Ramos (cell line): ENCODE results near the gene TGFB1.
"Not testable (repeated sequence)": the region's sequence is repeated elsewhere in the genome, so short reads cannot be mapped to it uniquely, and the experiment has no call there.

Experiments used
- in situ Hi-C: fragments of 300-500 bp; cut with MboI; formaldehyde crosslinking; loops from one replicate; pipeline ENCODE4 v1.14.3; 2022; ENCODE audit warnings: low sequenced_read_pairs; ENCODE audit not compliant: unreplicated experiment

The TGFB1 gene

GRCh38 chr19:41305927-41306793 lies 47.6 kb downstream of the TGFB1 start:
- in situ Hi-C loops, result no loop called here

- in situ Hi-C loops, result no loop called here
Observed at GRCh38 chr19:41304706-41305483, 48.8 kb downstream of the TGFB1 start.

GRCh38 chr19:41303954-41304353 lies 49.8 kb downstream of the TGFB1 start:
- in situ Hi-C loops, result no loop called here

- in situ Hi-C loops, result no loop called here
Observed at GRCh38 chr19:41302624-41303351, 50.9 kb downstream of the TGFB1 start.

- in situ Hi-C loops, result no loop called here
Observed at GRCh38 chr19:41300555-41300954, 53.2 kb downstream of the TGFB1 start.

GRCh38 chr19:41299755-41300089 lies 54.0 kb downstream of the TGFB1 start:
- in situ Hi-C loops, result no loop called here

GRCh38 chr19:41299046-41299754 lies 54.5 kb downstream of the TGFB1 start:
- in situ Hi-C loops, result no loop called here

- in situ Hi-C loops, result no loop called here
Observed at GRCh38 chr19:41298348-41298964, 55.3 kb downstream of the TGFB1 start.

- in situ Hi-C loops, result no loop called here
Observed at GRCh38 chr19:41297628-41298347, 55.9 kb downstream of the TGFB1 start.

- in situ Hi-C loops, result no loop called here
Observed at GRCh38 chr19:41296433-41296871, 57.3 kb downstream of the TGFB1 start.

GRCh38 chr19:41295499-41295898 lies 58.2 kb downstream of the TGFB1 start:
- in situ Hi-C loops, result no loop called here

- in situ Hi-C loops, result no loop called here
Observed at GRCh38 chr19:41294393-41294792, 59.3 kb downstream of the TGFB1 start.

- in situ Hi-C loops, result not testable (repeated sequence)
Observed at GRCh38 chr19:41289814-41290213, 63.9 kb downstream of the TGFB1 start.

GRCh38 chr19:41288673-41289530 lies 64.8 kb downstream of the TGFB1 start:
- in situ Hi-C loops, result no loop called here
